Ishikawa (cell line): Measurements from ENCODE around the gene MYH10.

ENCODE experiments used
- CEBPB ChIP-seq: IDR thresholded peaks from 2 replicates; pipeline ENCODE4 v1.6.1; 2012
- CREB1 ChIP-seq: IDR thresholded peaks from 2 replicates; pipeline ENCODE4 v1.6.1; 2012; ENCODE audit warnings: low read depth
- EGR1 ChIP-seq: IDR thresholded peaks from 2 replicates; pipeline ENCODE4 v1.6.1; 2012
- EP300 ChIP-seq: IDR thresholded peaks from 2 replicates; pipeline ENCODE4 v1.6.1; 2012; ENCODE audit warnings: borderline replicate concordance
- FOXM1 ChIP-seq: IDR thresholded peaks from 2 replicates; pipeline ENCODE4 v1.6.1; 2012; ENCODE audit warnings: low read depth, borderline replicate concordance
- NFIC ChIP-seq: IDR thresholded peaks from 2 replicates; pipeline ENCODE4 v1.6.1; 2012
- RAD21 ChIP-seq: IDR thresholded peaks from 2 replicates; pipeline ENCODE4 v1.6.1; 2012; ENCODE audit warnings: low read depth
- TAF1 ChIP-seq: IDR thresholded peaks from 2 replicates; pipeline ENCODE4 v1.6.1; 2012; ENCODE audit warnings: low read depth, mild to moderate bottlenecking
- TCF12 ChIP-seq: IDR thresholded peaks from 2 replicates; pipeline ENCODE4 v1.6.1; 2012; ENCODE audit warnings: low read depth
- TEAD4 ChIP-seq: IDR thresholded peaks from 2 replicates; pipeline ENCODE4 v1.6.1; 2012
- YY1 ChIP-seq: IDR thresholded peaks from 2 replicates; pipeline ENCODE4 v1.6.1; 2012; ENCODE audit warnings: low read depth
- ZBTB7A ChIP-seq: IDR thresholded peaks from 2 replicates; pipeline ENCODE4 v1.6.1; 2012; ENCODE audit warnings: low read depth
- TF ChIP-seq, protein P1 (sequence below): IDR thresholded peaks from 2 replicates; pipeline ENCODE4 v1.6.1; 2012; ENCODE audit warnings: low read depth, mild to moderate bottlenecking
- TF ChIP-seq, protein P2 (sequence below): IDR thresholded peaks from 2 replicates; pipeline ENCODE4 v1.6.1; 2012
- TF ChIP-seq, protein P3 (sequence below): IDR thresholded peaks from 2 replicates; pipeline ENCODE4 v1.6.1; 2012

The MYH10 gene

DNA sequence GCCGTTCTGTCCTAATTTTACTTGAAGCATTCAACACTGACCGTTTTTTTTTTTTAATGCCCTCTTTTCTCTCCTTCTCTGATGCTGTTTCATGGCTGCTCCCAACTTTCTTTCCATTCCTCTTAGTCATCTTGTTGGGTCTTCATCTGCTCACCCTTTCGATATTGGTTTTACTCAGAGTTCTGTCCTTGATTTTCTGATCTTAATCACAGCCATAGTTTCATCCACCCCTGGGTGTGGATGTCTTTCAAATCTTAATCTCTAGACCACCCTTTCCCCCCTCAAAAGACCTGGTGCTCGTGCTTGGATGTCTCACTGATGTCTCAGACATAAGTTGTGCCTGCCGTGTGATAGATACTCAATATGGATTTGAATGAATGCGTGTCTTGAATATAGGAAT is 172.4 kb downstream of the MYH10 start:
- TF ChIP-seq EGR1 (no peak), TCF12 (no peak), RAD21 (no peak), YY1 (no peak), FOXM1 (no peak), CEBPB (no peak), EP300 (no peak), TEAD4 (no peak), NFIC (no peak), TAF1 (no peak), CREB1 (no peak), ZBTB7A (no peak)
- TF ChIP-seq, protein P1, sequence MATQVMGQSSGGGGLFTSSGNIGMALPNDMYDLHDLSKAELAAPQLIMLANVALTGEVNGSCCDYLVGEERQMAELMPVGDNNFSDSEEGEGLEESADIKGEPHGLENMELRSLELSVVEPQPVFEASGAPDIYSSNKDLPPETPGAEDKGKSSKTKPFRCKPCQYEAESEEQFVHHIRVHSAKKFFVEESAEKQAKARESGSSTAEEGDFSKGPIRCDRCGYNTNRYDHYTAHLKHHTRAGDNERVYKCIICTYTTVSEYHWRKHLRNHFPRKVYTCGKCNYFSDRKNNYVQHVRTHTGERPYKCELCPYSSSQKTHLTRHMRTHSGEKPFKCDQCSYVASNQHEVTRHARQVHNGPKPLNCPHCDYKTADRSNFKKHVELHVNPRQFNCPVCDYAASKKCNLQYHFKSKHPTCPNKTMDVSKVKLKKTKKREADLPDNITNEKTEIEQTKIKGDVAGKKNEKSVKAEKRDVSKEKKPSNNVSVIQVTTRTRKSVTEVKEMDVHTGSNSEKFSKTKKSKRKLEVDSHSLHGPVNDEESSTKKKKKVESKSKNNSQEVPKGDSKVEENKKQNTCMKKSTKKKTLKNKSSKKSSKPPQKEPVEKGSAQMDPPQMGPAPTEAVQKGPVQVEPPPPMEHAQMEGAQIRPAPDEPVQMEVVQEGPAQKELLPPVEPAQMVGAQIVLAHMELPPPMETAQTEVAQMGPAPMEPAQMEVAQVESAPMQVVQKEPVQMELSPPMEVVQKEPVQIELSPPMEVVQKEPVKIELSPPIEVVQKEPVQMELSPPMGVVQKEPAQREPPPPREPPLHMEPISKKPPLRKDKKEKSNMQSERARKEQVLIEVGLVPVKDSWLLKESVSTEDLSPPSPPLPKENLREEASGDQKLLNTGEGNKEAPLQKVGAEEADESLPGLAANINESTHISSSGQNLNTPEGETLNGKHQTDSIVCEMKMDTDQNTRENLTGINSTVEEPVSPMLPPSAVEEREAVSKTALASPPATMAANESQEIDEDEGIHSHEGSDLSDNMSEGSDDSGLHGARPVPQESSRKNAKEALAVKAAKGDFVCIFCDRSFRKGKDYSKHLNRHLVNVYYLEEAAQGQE = no peak
- TF ChIP-seq, protein P2, sequence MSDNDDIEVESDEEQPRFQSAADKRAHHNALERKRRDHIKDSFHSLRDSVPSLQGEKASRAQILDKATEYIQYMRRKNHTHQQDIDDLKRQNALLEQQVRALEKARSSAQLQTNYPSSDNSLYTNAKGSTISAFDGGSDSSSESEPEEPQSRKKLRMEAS = no peak
- TF ChIP-seq, protein P3, sequence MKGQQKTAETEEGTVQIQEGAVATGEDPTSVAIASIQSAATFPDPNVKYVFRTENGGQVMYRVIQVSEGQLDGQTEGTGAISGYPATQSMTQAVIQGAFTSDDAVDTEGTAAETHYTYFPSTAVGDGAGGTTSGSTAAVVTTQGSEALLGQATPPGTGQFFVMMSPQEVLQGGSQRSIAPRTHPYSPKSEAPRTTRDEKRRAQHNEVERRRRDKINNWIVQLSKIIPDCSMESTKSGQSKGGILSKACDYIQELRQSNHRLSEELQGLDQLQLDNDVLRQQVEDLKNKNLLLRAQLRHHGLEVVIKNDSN = no peak

DNA sequence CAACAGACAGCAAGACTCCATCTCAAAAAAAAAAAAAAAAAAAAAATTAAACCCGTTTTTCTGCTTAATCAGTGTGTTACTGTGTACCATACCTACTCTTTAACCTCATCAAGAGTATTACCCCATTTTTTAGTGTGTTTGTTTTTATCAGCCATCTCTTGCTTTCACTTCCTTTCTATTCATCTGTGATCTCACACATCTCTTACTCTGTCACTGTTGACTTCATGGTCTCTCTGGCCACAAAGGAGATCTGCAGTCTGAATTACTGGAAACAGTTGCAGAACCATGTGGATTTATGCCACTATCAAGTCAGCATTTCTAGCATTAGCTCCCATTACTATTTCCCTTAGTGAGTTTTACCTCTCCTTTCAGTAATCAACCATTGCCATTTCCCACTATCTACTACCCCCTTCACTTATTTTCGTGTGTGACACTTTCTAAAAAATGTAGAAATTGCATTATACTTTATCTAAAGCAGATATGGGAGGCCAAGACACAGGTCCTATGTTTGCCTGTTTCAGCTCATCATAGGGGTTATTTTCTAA is 174.8 kb downstream of the MYH10 start:
- no peak for TF ChIP-seq EP300
- TF ChIP-seq, protein P3 = no peak
- TF ChIP-seq FOXM1 = no peak
- TF ChIP-seq CREB1 = no peak
- TF ChIP-seq, protein P2 = no peak
- no peak for TF ChIP-seq TAF1
- no peak for TF ChIP-seq NFIC
- TF ChIP-seq TEAD4 = no peak
- TF ChIP-seq, protein P1 = no peak
- TF ChIP-seq CEBPB = no peak
- no peak for TF ChIP-seq YY1
- no peak for TF ChIP-seq EGR1
- no peak for TF ChIP-seq RAD21
- TF ChIP-seq ZBTB7A = no peak
- TF ChIP-seq TCF12 = no peak

DNA sequence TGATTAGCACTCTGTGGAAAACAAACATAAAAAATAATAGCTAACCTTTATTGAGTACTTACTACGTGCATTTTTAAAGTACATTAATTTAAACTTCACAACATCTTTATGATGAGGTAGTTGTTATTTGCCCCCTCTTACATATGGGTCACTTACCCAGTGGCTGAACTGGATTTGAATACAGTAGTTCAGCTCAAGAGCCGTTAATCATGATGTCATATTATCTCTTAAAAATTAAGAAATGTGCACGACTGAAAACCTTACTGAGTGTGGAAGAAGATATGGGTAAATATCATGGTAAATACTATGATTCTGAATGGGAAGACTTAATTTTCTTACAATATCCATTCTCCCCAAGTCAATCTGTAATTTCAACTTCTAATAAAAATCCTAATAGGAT is 177.2 kb downstream of the MYH10 start:
- TF ChIP-seq TAF1 = no peak
- no peak for TF ChIP-seq CREB1
- TF ChIP-seq TEAD4 = no peak
- TF ChIP-seq, protein P1 = no peak
- TF ChIP-seq EP300 = no peak
- TF ChIP-seq ZBTB7A = no peak
- TF ChIP-seq TCF12 = no peak
- TF ChIP-seq NFIC = no peak
- TF ChIP-seq CEBPB = no peak
- TF ChIP-seq, protein P3 = no peak
- no peak for TF ChIP-seq FOXM1
- no peak for TF ChIP-seq EGR1
- TF ChIP-seq, protein P2 = no peak
- no peak for TF ChIP-seq YY1
